B cell (primary cell): ENCODE measurements around the gene GRB14. TPM values are rescaled to one million over a fixed set of nuclear protein-coding genes. Genes with fewer than 3 reads are reported as not detected.
A peak's percentile ranks its signal among the peaks of the same experiment; 100 is the strongest.

Experiments
- ATAC-seq: fragments of 200-7000 bp; cut with Tn5 transposase; one replicate; pipeline ENCODE4 v1.10.0; 2021; ENCODE audit warnings: low read depth, mild to moderate bottlenecking, moderate number of reproducible peaks, moderate library complexity
- CTCF ChIA-PET: fragments of 350-600 bp; sonication (Branson Sonifier 250); formaldehyde crosslinking; loops from one replicate; lab custom pipeline; 2021; ENCODE audit warnings: antibody characterized with exemption, inconsistent platforms; lab: Charles Lee
- POLR2A ChIA-PET: fragments of 350-600 bp; sonication (Branson Sonifier 250); formaldehyde crosslinking; loops from one replicate; lab custom pipeline; 2021; ENCODE audit warnings: antibody characterized with exemption; lab: Charles Lee
- DNase-seq: peaks from one replicate; pipeline ENCODE4 v3.0.0; 2013
- H2AFZ ChIP-seq: 2 replicates; pipeline ENCODE4 v1.6.1; 2012; ENCODE audit warnings: mild to moderate bottlenecking, low read depth, low read length; ENCODE audit not compliant: insufficient read depth, poor library complexity, severe bottlenecking
- H3K27ac ChIP-seq, 2 donors: 1 replicate in 1 of 2; 2 replicates in 1 of 2; pipeline ENCODE4 v1.5.1; 2012 to 2013; ENCODE audit warnings: low read length in 2 of 2, mild to moderate bottlenecking in 2 of 2, moderate library complexity in 1 of 2
- H3K27me3 ChIP-seq, 4 experiments: fragments of 200-600 bp in 1 of 4; sonication (generic) in 1 of 4; replicated peaks in 1 of 4; 1 replicate in 2 of 4; 2 replicates in 2 of 4; pipeline versions ENCODE4 v1.6.1 to v1.7.0; 2013 to 2016; ENCODE audit warnings: low read length in 3 of 4, mild to moderate bottlenecking in 2 of 4, mixed read lengths in 1 of 4, moderate library complexity in 1 of 4; ENCODE audit not compliant: insufficient read depth in 4 of 4, control insufficient read depth in 3 of 4; ENCODE audit errors: control extremely low read depth in 1 of 4
- H3K36me3 ChIP-seq, 2 experiments: replicated peaks in 1 of 2; 1 replicate in 1 of 2; 2 replicates in 1 of 2; pipeline versions ENCODE4 v1.6.1 to v1.7.1; 2013; ENCODE audit warnings: low read length in 1 of 2; ENCODE audit not compliant: insufficient read depth in 2 of 2, control insufficient read depth in 1 of 2; ENCODE audit errors: control extremely low read depth in 1 of 2, extremely low read depth in 1 of 2
- H3K4me1 ChIP-seq, 2 donors: fragments of 200-600 bp in 1 of 2; sonication (generic) in 1 of 2; 1 replicate in 1 of 2; 2 replicates in 1 of 2; pipeline versions ENCODE4 v1.5.1 to v1.6.1; 2013 to 2017; ENCODE audit warnings: low read length in 2 of 2; ENCODE audit not compliant: control insufficient read depth in 2 of 2, insufficient read depth in 2 of 2
- H3K4me2 ChIP-seq: replicated peaks from 2 replicates; pipeline ENCODE3; 2012; ENCODE audit warnings: mild to moderate bottlenecking, low read depth, low read length; ENCODE audit not compliant: poor library complexity, severe bottlenecking
- H3K4me3 ChIP-seq, 5 experiments: fragments of 200-600 bp in 1 of 5; sonication (generic) in 1 of 5; 1 replicate in 3 of 5; 2 replicates in 2 of 5; pipeline versions ENCODE4 v1.5.1 to v1.7.0; 2011 to 2016; ENCODE audit warnings: low read length in 4 of 5, mild to moderate bottlenecking in 4 of 5, low read depth in 2 of 5, control low read depth in 1 of 5, moderate library complexity in 1 of 5; ENCODE audit not compliant: insufficient read depth in 1 of 5; ENCODE audit errors: control extremely low read depth in 1 of 5, extremely low read depth in 1 of 5
- H3K79me2 ChIP-seq: fragments of 200-600 bp; sonication (generic); one replicate; pipeline ENCODE4 v1.6.0; 2016; ENCODE audit warnings: low read length; ENCODE audit not compliant: control insufficient read depth, insufficient read depth
- H3K9ac ChIP-seq: fragments of 200-600 bp; sonication (generic); 2 replicates; pipeline ENCODE4 v1.6.1; 2017; ENCODE audit warnings: mild to moderate bottlenecking, low read length, moderate library complexity
- H3K9me3 ChIP-seq, 3 donors: one replicate each; pipeline versions ENCODE4 v1.6.1 to v1.7.1; 2013; ENCODE audit warnings: low read length in 2 of 3; ENCODE audit not compliant: control insufficient read depth in 2 of 3, insufficient read depth in 1 of 3; ENCODE audit errors: control extremely low read depth in 1 of 3
- H4K20me1 ChIP-seq: 2 replicates; pipeline ENCODE4 v1.6.0; 2012; ENCODE audit warnings: mild to moderate bottlenecking, low read length; ENCODE audit not compliant: insufficient read depth, control insufficient read depth, poor library complexity, severe bottlenecking
- H3K27ac Mint-ChIP-seq: one replicate; pipeline ENCODE4 v1.8.0; 2021; ENCODE audit warnings: mixed read lengths
- H3K27me3 Mint-ChIP-seq: one replicate; pipeline ENCODE4 v1.8.0; 2021; ENCODE audit warnings: mixed read lengths
- H3K4me1 Mint-ChIP-seq: one replicate; pipeline ENCODE4 v1.8.0; 2021; ENCODE audit warnings: mixed read lengths
- H3K4me3 Mint-ChIP-seq: one replicate; pipeline ENCODE4 v1.8.0; 2021; ENCODE audit warnings: mixed read lengths
- H3K9me3 Mint-ChIP-seq: one replicate; pipeline ENCODE4 v1.8.0; 2022; ENCODE audit warnings: mixed read lengths; ENCODE audit not compliant: insufficient read depth
- EZH2 ChIP-seq: IDR thresholded peaks from 2 replicates; pipeline ENCODE4 v1.6.1; 2012; ENCODE audit warnings: borderline replicate concordance, low read depth, mild to moderate bottlenecking, moderate library complexity, low read length; ENCODE audit not compliant: insufficient read depth, poor library complexity, severe bottlenecking
- WGBS: methylation state at CpG from one replicate; pipeline ENCODE4 v1.1.5; 2013; ENCODE audit warnings: missing lambda C conversion rate; ENCODE audit not compliant: insufficient coverage; 5-methylcytosine and 5-hydroxymethylcytosine counted together
- intact Hi-C: fragments of 100-400 bp; cut with micrococcal nuclease; formaldehyde crosslinking; loops from one replicate; pipeline ENCODE4 v1.10.0; 2022
- polyA plus RNA-seq: library from polyadenylated mRNA; depleted of rRNA; stranded (reverse); fragments of >200 nt; gene quantifications from 2 replicates; pipeline ENCODE4 v1.2.3, GENCODE V29; 2012
- total RNA-seq, 2 donors: library from RNA; stranded (reverse); fragments of 120-200 nt in 1 of 2; gene quantifications; 1 replicate in 1 of 2; 2 replicates in 1 of 2; pipeline versions ENCODE4 v1.2.3 to v1.2.4, GENCODE V29; 2013 to 2022
- TF ChIP-seq, protein P1 (sequence below): fragments of 200-600 bp; IDR thresholded peaks from one replicate; pipeline ENCODE4 v1.8.0; 2022; ENCODE audit warnings: antibody characterized with exemption, mild to moderate bottlenecking

GRB14 gene
- total and polyA plus RNA-seq, 2 donors (not counting 1 experiment from before 2014, with no cell fraction given) = not detected

DNA sequence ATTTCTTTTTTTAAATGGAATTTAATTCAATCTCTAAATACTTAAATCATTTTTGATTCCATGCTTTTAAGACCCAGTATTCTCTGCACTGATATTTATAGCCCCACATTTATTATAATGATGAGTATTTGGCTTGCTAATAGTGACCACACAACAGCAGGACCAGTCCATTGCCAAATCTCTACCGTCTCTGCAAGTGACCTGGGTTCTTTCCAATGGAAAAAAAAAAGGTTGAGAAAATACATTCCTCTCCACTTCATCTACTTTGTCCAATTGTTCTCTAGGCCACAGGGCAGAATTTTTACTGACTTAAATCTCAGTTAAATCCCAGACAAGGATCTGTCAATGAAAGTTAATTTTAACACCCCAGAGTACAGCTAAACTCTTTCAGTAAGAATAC lies 20.5 kb downstream of the GRB14 start:
- TF ChIP-seq EZH2 = no peak
- TF ChIP-seq, protein P1, sequence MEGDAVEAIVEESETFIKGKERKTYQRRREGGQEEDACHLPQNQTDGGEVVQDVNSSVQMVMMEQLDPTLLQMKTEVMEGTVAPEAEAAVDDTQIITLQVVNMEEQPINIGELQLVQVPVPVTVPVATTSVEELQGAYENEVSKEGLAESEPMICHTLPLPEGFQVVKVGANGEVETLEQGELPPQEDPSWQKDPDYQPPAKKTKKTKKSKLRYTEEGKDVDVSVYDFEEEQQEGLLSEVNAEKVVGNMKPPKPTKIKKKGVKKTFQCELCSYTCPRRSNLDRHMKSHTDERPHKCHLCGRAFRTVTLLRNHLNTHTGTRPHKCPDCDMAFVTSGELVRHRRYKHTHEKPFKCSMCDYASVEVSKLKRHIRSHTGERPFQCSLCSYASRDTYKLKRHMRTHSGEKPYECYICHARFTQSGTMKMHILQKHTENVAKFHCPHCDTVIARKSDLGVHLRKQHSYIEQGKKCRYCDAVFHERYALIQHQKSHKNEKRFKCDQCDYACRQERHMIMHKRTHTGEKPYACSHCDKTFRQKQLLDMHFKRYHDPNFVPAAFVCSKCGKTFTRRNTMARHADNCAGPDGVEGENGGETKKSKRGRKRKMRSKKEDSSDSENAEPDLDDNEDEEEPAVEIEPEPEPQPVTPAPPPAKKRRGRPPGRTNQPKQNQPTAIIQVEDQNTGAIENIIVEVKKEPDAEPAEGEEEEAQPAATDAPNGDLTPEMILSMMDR = no peak
- no peak overlapping the region for H3K27ac ChIP-seq
- intact Hi-C loops = no loop called here

DNA sequence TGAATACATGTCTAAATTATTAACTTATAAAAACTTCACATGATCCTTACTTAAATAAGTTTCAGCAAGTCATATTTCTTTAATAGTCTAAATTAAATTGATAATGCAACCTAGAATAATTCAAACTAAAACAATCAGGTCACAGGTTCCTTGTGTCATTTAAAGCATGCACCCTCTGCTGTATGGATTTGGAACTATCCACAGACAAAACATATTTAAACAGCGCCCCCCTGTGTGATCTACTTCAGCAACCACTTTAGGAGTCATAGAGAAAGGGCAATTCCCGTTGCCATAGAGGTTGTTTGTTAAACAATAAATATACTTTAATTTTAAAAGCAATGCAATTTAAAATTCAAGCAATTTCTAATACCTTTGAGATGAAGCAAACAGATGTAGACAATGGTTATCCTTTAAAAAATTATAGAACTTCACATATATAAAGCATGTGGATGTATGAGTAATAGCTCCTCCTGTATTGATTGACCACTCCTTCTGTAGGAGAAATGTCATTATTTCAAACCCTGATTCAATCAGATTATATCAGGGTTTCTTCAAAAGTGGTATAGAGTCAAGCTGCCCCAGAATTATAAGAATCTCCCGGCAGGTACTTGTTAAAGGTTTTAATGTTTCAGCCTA lies 21.2 kb downstream of the GRB14 start:
- no peaks in the 10 kb centered on the region for H3K9me3 Mint-ChIP-seq
- no peaks in the 10 kb centered on the region for H3K79me2 ChIP-seq
- H3K27ac ChIP-seq = no peak overlapping the region
- H3K9me3 ChIP-seq = no peaks in the 10 kb centered on the region
- H3K9ac ChIP-seq = no peak overlapping the region
- intact Hi-C loops = no loop called here
- H4K20me1 ChIP-seq = no peaks in the 10 kb centered on the region
- no CpG with 5 or more reads among the region's 3 CpGs for WGBS
- DNase-seq (peak; percentile 50), ATAC-seq (no peak)
- H3K27me3 ChIP-seq = peaks cover 0 to 5% (median 0%) of the 10 kb centered on the region in 4 experiments
- no peak overlapping the region for H3K4me3 Mint-ChIP-seq
- H2AFZ ChIP-seq = no peak overlapping the region
- TF ChIP-seq, protein P1 = peak; percentile 73
- TF ChIP-seq EZH2 = no peak
- no peak overlapping the region for H3K4me3 ChIP-seq
- ChIA-PET CTCF (no interaction called here), POLR2A (no interaction called here)
- H3K36me3 ChIP-seq = no peaks in the 10 kb centered on the region
- no peaks in the 10 kb centered on the region for H3K4me1 ChIP-seq
- peaks cover 20% of the 10 kb centered on the region for H3K27me3 Mint-ChIP-seq
- no peak overlapping the region for H3K4me2 ChIP-seq
- no peaks in the 10 kb centered on the region for H3K4me1 Mint-ChIP-seq
- no peak overlapping the region for H3K27ac Mint-ChIP-seq

More for the DNA sequence above, 20.5 kb downstream of the GRB14 start:
- Mint-ChIP-seq H3K27ac (no peak overlapping the region), H3K27me3 (peaks cover 21% of the 10 kb centered on the region), H3K4me1 (no peaks in the 10 kb centered on the region), H3K4me3 (no peak overlapping the region), H3K9me3 (no peaks in the 10 kb centered on the region)
- Histone ChIP-seq H3K27me3 (peaks cover 0 to 5% (median 0%) of the 10 kb centered on the region in 4 experiments), H4K20me1 (no peaks in the 10 kb centered on the region), H3K9me3 (no peaks in the 10 kb centered on the region), H3K4me2 (no peak overlapping the region), H3K4me1 (no peaks in the 10 kb centered on the region), H2AFZ (no peak overlapping the region), H3K79me2 (no peaks in the 10 kb centered on the region), H3K36me3 (no peaks in the 10 kb centered on the region), H3K4me3 (no peak overlapping the region), H3K9ac (no peak overlapping the region)
- ChIA-PET CTCF (no interaction called here), POLR2A (no interaction called here)
- no CpG with 5 or more reads among the region's 1 CpG for WGBS
- ATAC-seq (no peak), DNase-seq (no peak)
